Measurements from ENCODE around the gene CCDC9B.
A peak's percentile ranks its signal among the peaks of the same experiment; 100 is the strongest.

The CCDC9B gene

GRCh38 chr15:40340740-40341400 is at the start of gene CCDC9B:
TSS of gene CCDC9B (minus strand) at chr15:40340939. CDS start at chr15:40340819, 120 bp downstream.
- peaks cover 6% of the 10 kb centered on the region for H3K27me3 ChIP-seq (ENCODE audit: insufficient read depth, low read length)
- no peaks in the 10 kb centered on the region for H3K36me3 ChIP-seq (ENCODE audit: insufficient read depth, low read length)
- no peak within 1 kb of the TSS for H2AFZ ChIP-seq (ENCODE audit: low read depth, low read length)
- H3K9me3 ChIP-seq (ENCODE audit: low read length) = no peaks in the 10 kb centered on the region
- no peak within 1 kb of the TSS for H3K4me3 ChIP-seq (ENCODE audit: low read length)
- H3K4me1 ChIP-seq (ENCODE audit: insufficient read depth, low read length) = peaks cover 14% of the 10 kb centered on the region

GRCh38 chr15:40389824-40390595 is 49.3 kb upstream of the CCDC9B start:
- peaks cover 85% of the 10 kb centered on the region for H3K36me3 ChIP-seq (ENCODE audit: insufficient read depth, low read length)
- H3K9me3 ChIP-seq (ENCODE audit: low read length) = no peaks in the 10 kb centered on the region
- H3K4me1 ChIP-seq (ENCODE audit: insufficient read depth, low read length) = no peaks in the 10 kb centered on the region
- no peaks in the 10 kb centered on the region for H3K27me3 ChIP-seq (ENCODE audit: insufficient read depth, low read length)
- H2AFZ ChIP-seq (ENCODE audit: low read depth, low read length) = no peak overlapping the region
- H3K4me3 ChIP-seq (ENCODE audit: low read length) = no peak overlapping the region

GRCh38 chr15:40388941-40389823 is 48.4 kb upstream of the CCDC9B start:
- H3K4me3 ChIP-seq (ENCODE audit: low read length) = no peak overlapping the region
- H3K27me3 ChIP-seq (ENCODE audit: insufficient read depth, low read length) = no peaks in the 10 kb centered on the region
- no peak overlapping the region for H2AFZ ChIP-seq (ENCODE audit: low read depth, low read length)
- no peaks in the 10 kb centered on the region for H3K9me3 ChIP-seq (ENCODE audit: low read length)
- H3K4me1 ChIP-seq (ENCODE audit: insufficient read depth, low read length) = peaks cover 3% of the 10 kb centered on the region
- peaks cover 88% of the 10 kb centered on the region for H3K36me3 ChIP-seq (ENCODE audit: insufficient read depth, low read length)

- peaks cover 61% of the 10 kb centered on the region for H3K36me3 ChIP-seq (ENCODE audit: insufficient read depth, low read length)
- H3K9me3 ChIP-seq (ENCODE audit: low read length) = no peaks in the 10 kb centered on the region
- H3K4me3 ChIP-seq (ENCODE audit: low read length) = no peak overlapping the region
- no peak overlapping the region for H2AFZ ChIP-seq (ENCODE audit: low read depth, low read length)
- peaks cover 9% of the 10 kb centered on the region for H3K4me1 ChIP-seq (ENCODE audit: insufficient read depth, low read length)
- no peaks in the 10 kb centered on the region for H3K27me3 ChIP-seq (ENCODE audit: insufficient read depth, low read length)
These were observed 45.7 kb upstream of the CCDC9B start for GRCh38 chr15:40386480-40386879.

- H3K9me3 ChIP-seq (ENCODE audit: low read length) = no peaks in the 10 kb centered on the region
- peak within 1 kb of the TSS; percentile 68 for H2AFZ ChIP-seq (ENCODE audit: low read depth, low read length)
- H3K36me3 ChIP-seq (ENCODE audit: insufficient read depth, low read length) = peaks cover 30% of the 10 kb centered on the region
- H3K27me3 ChIP-seq (ENCODE audit: insufficient read depth, low read length) = no peaks in the 10 kb centered on the region
- H3K4me1 ChIP-seq (ENCODE audit: insufficient read depth, low read length) = peaks cover 9% of the 10 kb centered on the region
- peak within 1 kb of the TSS; percentile 77 for H3K4me3 ChIP-seq (ENCODE audit: low read length)
These were observed 42.1 kb upstream of the CCDC9B start, which contains the start of gene KNSTRN for GRCh38 chr15:40382580-40383456. TSS of gene KNSTRN (plus strand) at chr15:40382721. CDS start at chr15:40382836, 115 bp downstream.

GRCh38 chr15:40381818-40382529 is 41.2 kb upstream of the CCDC9B start:
- Histone ChIP-seq H2AFZ (ENCODE audit: low read depth, low read length) (peak overlapping the region; percentile 68), H3K9me3 (ENCODE audit: low read length) (no peaks in the 10 kb centered on the region), H3K27me3 (ENCODE audit: insufficient read depth, low read length) (no peaks in the 10 kb centered on the region), H3K4me1 (ENCODE audit: insufficient read depth, low read length) (peaks cover 9% of the 10 kb centered on the region), H3K36me3 (ENCODE audit: insufficient read depth, low read length) (peaks cover 23% of the 10 kb centered on the region), H3K4me3 (ENCODE audit: low read length) (peak overlapping the region; percentile 77)

- H3K4me1 ChIP-seq (ENCODE audit: insufficient read depth, low read length) = peaks cover 9% of the 10 kb centered on the region
- H3K36me3 ChIP-seq (ENCODE audit: insufficient read depth, low read length) = peaks cover 13% of the 10 kb centered on the region
- H3K27me3 ChIP-seq (ENCODE audit: insufficient read depth, low read length) = no peaks in the 10 kb centered on the region
- H2AFZ ChIP-seq (ENCODE audit: low read depth, low read length) = no peak overlapping the region
- H3K9me3 ChIP-seq (ENCODE audit: low read length) = no peaks in the 10 kb centered on the region
- no peak overlapping the region for H3K4me3 ChIP-seq (ENCODE audit: low read length)
These were observed 39.9 kb upstream of the CCDC9B start for GRCh38 chr15:40380636-40381035.

- Histone ChIP-seq H3K4me1 (ENCODE audit: insufficient read depth, low read length) (peaks cover 9% of the 10 kb centered on the region), H3K9me3 (ENCODE audit: low read length) (no peaks in the 10 kb centered on the region), H3K36me3 (ENCODE audit: insufficient read depth, low read length) (peaks cover 5% of the 10 kb centered on the region), H2AFZ (ENCODE audit: low read depth, low read length) (no peak overlapping the region), H3K27me3 (ENCODE audit: insufficient read depth, low read length) (no peaks in the 10 kb centered on the region), H3K4me3 (ENCODE audit: low read length) (no peak overlapping the region)
These were observed 39.1 kb upstream of the CCDC9B start for GRCh38 chr15:40379853-40380252.

GRCh38 chr15:40379374-40379773 is 38.6 kb upstream of the CCDC9B start:
- no peak overlapping the region for H3K4me3 ChIP-seq (ENCODE audit: low read length)
- H3K27me3 ChIP-seq (ENCODE audit: insufficient read depth, low read length) = no peaks in the 10 kb centered on the region
- H3K9me3 ChIP-seq (ENCODE audit: low read length) = no peaks in the 10 kb centered on the region
- peaks cover 2% of the 10 kb centered on the region for H3K36me3 ChIP-seq (ENCODE audit: insufficient read depth, low read length)
- no peak overlapping the region for H2AFZ ChIP-seq (ENCODE audit: low read depth, low read length)
- H3K4me1 ChIP-seq (ENCODE audit: insufficient read depth, low read length) = peaks cover 9% of the 10 kb centered on the region

GRCh38 chr15:40377606-40378005 is 36.9 kb upstream of the CCDC9B start:
- no peaks in the 10 kb centered on the region for H3K9me3 ChIP-seq (ENCODE audit: low read length)
- H3K4me3 ChIP-seq (ENCODE audit: low read length) = no peak overlapping the region
- H2AFZ ChIP-seq (ENCODE audit: low read depth, low read length) = no peak overlapping the region
- no peaks in the 10 kb centered on the region for H3K4me1 ChIP-seq (ENCODE audit: insufficient read depth, low read length)
- H3K36me3 ChIP-seq (ENCODE audit: insufficient read depth, low read length) = no peaks in the 10 kb centered on the region
- H3K27me3 ChIP-seq (ENCODE audit: insufficient read depth, low read length) = no peaks in the 10 kb centered on the region

GRCh38 chr15:40372981-40373380 is 32.2 kb upstream of the CCDC9B start:
- Histone ChIP-seq H3K9me3 (ENCODE audit: low read length) (no peaks in the 10 kb centered on the region), H3K27me3 (ENCODE audit: insufficient read depth, low read length) (peaks cover 10% of the 10 kb centered on the region), H2AFZ (ENCODE audit: low read depth, low read length) (no peak overlapping the region), H3K4me3 (ENCODE audit: low read length) (no peak overlapping the region), H3K36me3 (ENCODE audit: insufficient read depth, low read length) (no peaks in the 10 kb centered on the region), H3K4me1 (ENCODE audit: insufficient read depth, low read length) (no peaks in the 10 kb centered on the region)

- no peaks in the 10 kb centered on the region for H3K9me3 ChIP-seq (ENCODE audit: low read length)
- no peak overlapping the region for H2AFZ ChIP-seq (ENCODE audit: low read depth, low read length)
- no peaks in the 10 kb centered on the region for H3K36me3 ChIP-seq (ENCODE audit: insufficient read depth, low read length)
- H3K4me3 ChIP-seq (ENCODE audit: low read length) = no peak overlapping the region
- peaks cover 29% of the 10 kb centered on the region for H3K27me3 ChIP-seq (ENCODE audit: insufficient read depth, low read length)
- no peaks in the 10 kb centered on the region for H3K4me1 ChIP-seq (ENCODE audit: insufficient read depth, low read length)
These were observed 29.2 kb upstream of the CCDC9B start for GRCh38 chr15:40369971-40370370.
